HG02610 (cell line): ENCODE results near the gene DIRAS3.
"Not testable (repeated sequence)": the region's sequence is repeated elsewhere in the genome, so short reads cannot be mapped to it uniquely, and the experiment has no call there.

Experiments
- ATAC-seq: cut with Tn5 transposase; IDR thresholded peaks from one replicate; pipeline ENCODE4 v1.9.1; 2021; ENCODE audit warnings: mild to moderate bottlenecking, moderate library complexity; ENCODE audit not compliant: unreplicated experiment

The DIRAS3 gene, protein sequence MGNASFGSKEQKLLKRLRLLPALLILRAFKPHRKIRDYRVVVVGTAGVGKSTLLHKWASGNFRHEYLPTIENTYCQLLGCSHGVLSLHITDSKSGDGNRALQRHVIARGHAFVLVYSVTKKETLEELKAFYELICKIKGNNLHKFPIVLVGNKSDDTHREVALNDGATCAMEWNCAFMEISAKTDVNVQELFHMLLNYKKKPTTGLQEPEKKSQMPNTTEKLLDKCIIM

DNA sequence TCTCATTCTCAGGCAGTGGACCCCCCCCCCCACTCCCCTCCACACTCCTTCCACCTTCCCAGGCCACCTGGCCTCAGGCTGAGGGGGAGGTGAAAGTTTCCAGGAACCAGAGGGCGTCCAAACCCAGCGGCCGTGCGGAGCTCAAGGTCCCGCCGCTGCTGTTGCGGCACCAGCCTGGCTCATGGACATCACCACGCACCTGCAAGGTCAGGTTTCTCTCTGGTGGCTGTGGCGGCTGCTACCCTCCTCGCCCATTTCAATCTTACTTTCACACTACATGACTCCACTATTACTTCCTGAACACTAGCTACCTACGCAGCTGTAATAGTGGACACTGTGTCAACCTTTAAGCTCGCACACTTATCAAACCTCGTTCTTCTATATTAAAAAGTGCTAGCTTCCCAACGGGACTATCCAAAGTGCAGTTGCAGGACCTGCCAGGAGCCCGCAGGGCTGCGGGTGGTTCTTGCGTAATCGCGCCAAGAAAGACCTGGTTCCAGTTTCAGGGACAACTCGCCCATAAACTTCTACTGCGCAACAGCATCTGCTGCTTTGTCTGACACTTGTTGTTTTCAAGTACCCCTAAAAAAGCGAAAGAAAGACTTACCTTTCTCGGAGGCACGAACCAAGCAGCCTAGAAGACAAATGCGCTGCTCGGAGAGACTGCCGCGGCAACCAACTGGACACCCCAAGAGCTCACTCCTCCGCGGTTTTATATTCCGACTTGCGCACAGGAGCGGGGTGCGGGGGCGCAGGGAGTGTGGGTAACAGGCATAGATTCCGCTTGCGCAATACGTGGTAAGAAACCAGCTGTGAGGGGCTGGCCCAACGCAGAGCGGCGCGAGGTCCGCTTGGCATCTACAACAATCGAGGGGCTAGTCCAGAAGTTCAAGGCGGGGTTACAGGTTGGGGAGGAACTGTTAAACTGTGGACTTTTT is at the start of gene DIRAS3:
DIRAS3 (minus strand) TSS at position 687 of the 938 bp plus-strand sequence. CDS start 3,330 bp downstream, outside the sequence.
- ATAC-seq, result no peak

GRCh38 chr1:68093737-68094136 is 43.3 kb upstream of the DIRAS3 start:
- no peak for ATAC-seq

DNA sequence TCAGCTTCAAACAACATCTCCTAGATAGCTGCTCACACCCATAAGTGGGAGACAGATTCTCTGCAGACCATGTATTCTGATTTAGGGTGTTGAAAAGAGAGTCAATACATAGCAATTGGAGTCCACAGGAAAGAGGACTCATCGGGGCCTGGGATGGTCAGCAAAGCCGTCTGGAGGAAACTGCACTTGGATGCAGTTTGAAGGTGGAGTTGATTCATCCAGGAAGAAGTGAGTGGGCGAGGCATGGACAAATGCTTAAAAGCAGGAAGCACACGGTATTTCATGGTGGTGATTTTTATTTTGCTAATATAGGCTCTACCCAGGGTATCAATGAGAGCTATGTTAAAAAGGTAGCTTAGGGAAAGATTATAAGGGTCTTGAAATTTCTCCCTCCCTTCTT is 36.8 kb upstream of the DIRAS3 start:
- no peak for ATAC-seq

GRCh38 chr1:68085752-68086151 is 35.3 kb upstream of the DIRAS3 start:
- ATAC-seq, result no peak

- ATAC-seq, result no peak
These were observed 33.3 kb upstream of the DIRAS3 start for GRCh38 chr1:68083686-68084085.

- no peak for ATAC-seq
These were observed 31.4 kb upstream of the DIRAS3 start for GRCh38 chr1:68081775-68082283.

GRCh38 chr1:68078647-68079046 is 28.2 kb upstream of the DIRAS3 start:
- no peak for ATAC-seq

DNA sequence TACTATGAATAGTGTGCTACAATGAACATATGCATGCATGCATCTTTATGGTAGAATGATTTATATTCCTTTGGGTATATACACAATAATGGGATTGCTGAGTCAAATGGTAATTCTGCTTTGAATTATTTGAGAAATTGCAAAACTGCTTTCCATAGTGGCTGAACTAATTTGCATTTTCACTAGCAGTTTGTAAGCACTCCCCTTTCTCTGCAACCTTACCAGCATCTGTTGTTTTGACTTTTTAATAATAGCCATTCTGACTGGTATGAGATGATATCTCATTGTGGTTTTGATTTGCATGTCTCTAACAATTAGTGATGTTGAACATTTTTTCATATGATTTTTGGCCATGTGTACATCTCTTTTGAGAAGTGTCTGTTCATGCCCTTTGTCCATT is 24.0 kb upstream of the DIRAS3 start:
- no peak for ATAC-seq

DNA sequence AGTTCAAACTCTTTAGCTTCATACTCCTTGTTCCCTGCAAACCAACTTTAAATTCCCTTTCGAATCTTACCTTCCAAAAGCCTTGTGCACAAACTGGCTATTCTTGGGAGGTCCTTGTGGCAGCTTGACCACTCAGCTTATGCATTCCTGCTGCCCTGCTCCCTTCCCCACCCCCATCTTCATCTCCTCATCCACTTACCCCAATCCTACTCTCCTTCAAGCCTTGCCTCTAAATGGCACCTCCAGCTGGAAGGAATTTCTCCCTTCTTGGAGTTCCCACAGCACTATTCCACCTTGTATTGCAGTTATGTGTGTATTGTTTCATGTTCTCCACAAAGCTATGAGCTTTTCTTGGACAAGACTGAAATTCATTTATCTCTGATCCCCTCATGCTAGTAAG is 15.3 kb upstream of the DIRAS3 start:
- ATAC-seq, result no peak

- not testable (repeated sequence) for ATAC-seq
These were observed 7.6 kb upstream of the DIRAS3 start for GRCh38 chr1:68058053-68058452.

DNA sequence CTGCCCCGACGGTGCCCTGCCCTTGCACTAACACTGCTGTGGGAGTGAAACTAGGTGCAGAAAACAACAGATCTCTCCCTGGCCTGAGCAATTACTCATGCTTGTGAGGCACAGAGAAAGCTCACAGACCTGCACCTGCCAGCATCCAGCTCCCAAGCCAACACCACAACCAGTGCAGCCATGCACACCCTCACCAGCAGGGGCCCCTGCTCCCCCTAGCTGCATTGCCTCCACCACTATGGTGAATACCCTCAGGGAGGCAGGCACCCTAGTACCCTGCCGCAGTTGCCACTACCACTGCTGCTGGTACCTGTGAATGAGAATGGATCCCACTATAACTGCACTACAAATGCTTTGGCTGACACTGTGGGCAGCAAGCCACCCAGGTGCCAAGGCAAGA is 7.1 kb upstream of the DIRAS3 start:
- ATAC-seq, result no peak

- no peak for ATAC-seq
These were observed 6.6 kb upstream of the DIRAS3 start for GRCh38 chr1:68057050-68057449.

DNA sequence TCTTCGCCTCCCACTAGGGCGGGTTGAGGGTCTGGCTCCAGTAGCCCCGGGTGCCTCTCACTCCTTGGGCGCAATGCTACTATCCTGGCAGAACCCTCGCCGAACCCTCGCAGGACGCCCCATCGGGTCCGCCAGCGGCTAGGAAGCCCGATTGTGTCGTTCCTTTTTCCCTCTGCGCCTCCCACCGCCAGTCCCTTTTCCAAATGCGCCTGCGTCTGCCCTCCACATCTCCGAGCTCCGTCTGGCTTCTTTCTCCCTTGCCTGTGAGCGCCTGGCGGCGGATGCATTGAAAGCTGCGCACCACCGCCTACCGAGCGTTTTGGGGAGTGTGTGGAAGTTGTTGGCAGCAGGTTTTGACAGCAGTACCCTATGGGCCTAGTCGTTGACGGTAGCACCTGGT is 1.0 kb upstream of the DIRAS3 start:
- no peak for ATAC-seq

DNA sequence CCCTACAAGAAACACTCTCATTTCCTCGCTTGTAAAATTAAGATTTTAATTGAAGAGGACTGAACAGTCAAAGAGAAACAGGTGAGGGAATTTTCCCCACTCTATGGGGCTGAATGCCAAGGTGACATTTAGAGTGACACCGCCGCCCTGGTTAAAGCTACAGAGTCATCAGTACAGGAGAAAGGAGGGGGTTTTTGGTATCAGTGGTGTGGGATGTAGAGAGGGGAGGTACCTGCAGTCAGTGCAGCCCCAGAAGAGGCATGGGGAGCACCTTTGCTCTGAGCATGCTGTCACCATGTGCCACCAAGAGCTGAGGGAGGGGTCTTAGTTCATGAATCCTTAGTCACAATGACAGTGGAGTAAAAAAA is 2.8 kb downstream of the DIRAS3 start:
- ATAC-seq, result no peak

DNA sequence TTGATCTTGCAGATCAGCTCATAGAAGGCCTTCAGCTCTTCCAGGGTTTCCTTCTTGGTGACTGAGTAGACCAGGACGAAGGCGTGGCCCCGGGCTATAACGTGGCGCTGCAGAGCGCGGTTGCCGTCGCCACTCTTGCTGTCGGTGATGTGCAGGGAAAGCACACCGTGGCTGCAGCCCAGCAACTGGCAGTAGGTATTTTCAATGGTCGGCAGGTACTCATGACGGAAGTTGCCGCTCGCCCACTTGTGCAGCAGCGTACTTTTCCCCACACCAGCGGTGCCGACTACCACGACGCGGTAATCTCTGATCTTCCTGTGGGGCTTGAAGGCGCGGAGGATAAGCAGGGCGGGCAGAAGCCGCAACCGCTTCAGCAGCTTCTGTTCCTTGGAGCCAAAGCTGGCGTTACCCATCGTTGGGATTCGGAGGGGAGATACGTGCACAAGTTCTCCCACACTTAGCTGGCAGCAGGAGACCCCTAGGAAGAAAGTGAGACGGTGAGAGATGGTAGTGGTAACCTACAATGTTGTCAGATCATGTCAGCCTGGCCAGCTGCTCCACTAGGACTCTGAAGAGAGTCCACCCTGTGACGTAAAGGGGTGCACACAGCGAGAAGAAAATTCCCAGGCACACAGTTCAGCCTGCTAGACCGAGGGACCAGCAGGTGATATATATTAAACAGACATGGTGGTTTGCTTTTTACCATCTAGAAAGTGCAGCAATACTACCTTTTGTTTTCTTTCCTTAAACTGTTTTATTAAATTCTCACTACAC is 3.4 kb downstream of the DIRAS3 start:
- no peak for ATAC-seq

DNA sequence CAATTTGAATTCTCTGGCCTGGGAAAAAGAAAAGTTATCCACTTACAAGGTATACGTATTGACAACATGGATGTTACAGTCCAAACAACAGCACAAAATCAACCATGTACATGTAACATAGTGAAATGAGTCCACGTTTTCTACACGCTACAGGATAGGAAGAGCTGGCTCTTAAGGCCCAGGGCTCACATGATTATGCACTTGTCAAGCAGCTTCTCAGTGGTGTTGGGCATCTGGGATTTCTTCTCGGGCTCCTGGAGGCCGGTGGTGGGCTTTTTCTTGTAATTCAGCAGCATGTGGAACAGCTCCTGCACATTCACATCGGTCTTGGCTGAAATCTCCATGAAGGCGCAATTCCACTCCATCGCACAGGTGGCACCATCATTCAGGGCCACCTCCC is 4.0 kb downstream of the DIRAS3 start:
- no peak for ATAC-seq

GRCh38 chr1:68045511-68046180 is 4.8 kb downstream of the DIRAS3 start:
- no peak for ATAC-seq

GRCh38 chr1:68043443-68044090 is 6.9 kb downstream of the DIRAS3 start:
- ATAC-seq, result no peak

DNA sequence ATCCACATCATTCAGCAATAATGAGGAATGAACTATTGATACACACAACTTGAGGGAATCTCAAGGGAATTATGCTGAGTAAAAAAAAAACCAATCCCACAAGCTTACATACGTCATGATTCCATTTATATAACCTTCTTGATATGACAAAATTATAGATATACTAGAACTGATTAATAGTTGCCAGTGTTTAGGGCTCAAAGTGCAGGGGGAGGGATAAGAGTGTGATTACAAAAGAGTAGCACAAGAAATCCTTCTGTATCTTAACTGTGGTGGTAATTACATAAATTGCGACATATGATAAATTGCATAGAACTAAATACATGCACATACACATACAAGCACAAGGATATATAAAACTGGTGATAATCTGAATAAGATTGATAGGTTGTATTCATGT is 13.5 kb downstream of the DIRAS3 start:
- no peak for ATAC-seq

DNA sequence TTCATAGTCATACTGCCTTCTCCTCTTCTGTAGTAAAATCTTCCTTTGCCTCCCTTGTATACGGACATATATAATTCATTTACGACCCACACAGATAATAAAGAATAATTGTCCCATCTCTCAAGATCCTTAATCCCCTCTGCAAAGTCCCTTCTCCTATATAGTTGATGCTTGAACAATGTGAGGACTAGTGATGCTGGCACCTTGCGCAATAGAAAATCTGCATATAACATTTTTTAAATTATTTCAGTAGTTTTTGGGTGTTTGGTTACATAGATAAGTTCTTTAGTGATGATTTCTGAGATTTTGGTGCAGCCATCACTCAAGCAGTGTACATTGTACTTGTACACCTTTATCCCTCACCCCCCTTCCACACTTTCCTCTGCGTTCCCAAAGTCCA is 21.0 kb downstream of the DIRAS3 start:
- ATAC-seq, result no peak
